Measurements from ENCODE around the gene PRKCQ. TPM values are rescaled to one million over a fixed set of nuclear protein-coding genes. Genes with fewer than 3 reads are reported as not detected.
A peak's percentile ranks its signal among the peaks of the same experiment; 100 is the strongest.

PRKCQ gene
- total RNA-seq, 1 experiment from 2014 or later: 0.73 TPM

GRCh38 chr10:6404127-6405072, 175.7 kb downstream of the PRKCQ start:
- intact Hi-C loops (cut with micrococcal nuclease; ENCODE audit: unreplicated experiment): loop anchor here (10.0 kb wide), 3 partner anchors 170 to 430 kb away; partner anchors contain the start of gene IL15RA
- TF ChIP-seq CTCF (IDR thresholded peaks at IDR 0.05; ENCODE audit: unreplicated experiment): no peak
- H3K36me3 Mint-ChIP-seq (ENCODE audit: insufficient read depth, unreplicated experiment): peaks cover 6% of the 10 kb centered on the region
- H3K4me3 Mint-ChIP-seq (ENCODE audit: low read depth, unreplicated experiment): no peak overlapping the region
- H3K9me3 Mint-ChIP-seq (ENCODE audit: low read depth, unreplicated experiment): no peaks in the 10 kb centered on the region
- BruUV-seq (replicated peaks): no TSS peak
- H3K27me3 Mint-ChIP-seq (ENCODE audit: unreplicated experiment): no peaks in the 10 kb centered on the region
- no peak for DNase-seq
- CTCF ChIA-PET: interaction anchor here (0.7 to 2.9 kb wide), 2 partner anchors 68 to 202 kb away, joined by 3 to 23 read pairs; partner anchors contain the start of gene PFKFB3
- H3K27ac Mint-ChIP-seq (ENCODE audit: unreplicated experiment): no peak overlapping the region
- H3K4me1 Mint-ChIP-seq (ENCODE audit: low read depth, unreplicated experiment): peaks cover 61% of the 10 kb centered on the region

- intact Hi-C loops (cut with micrococcal nuclease; ENCODE audit: unreplicated experiment): loop anchor here (1.0 to 10.0 kb wide), 4 partner anchors 168 to 428 kb away; partner anchors contain the start of gene IL15RA
- H3K27ac Mint-ChIP-seq (ENCODE audit: unreplicated experiment): no peak overlapping the region
- no peak for DNase-seq
- no TSS peak for BruUV-seq (replicated peaks)
- peaks cover 66% of the 10 kb centered on the region for H3K4me1 Mint-ChIP-seq (ENCODE audit: low read depth, unreplicated experiment)
- no peaks in the 10 kb centered on the region for H3K9me3 Mint-ChIP-seq (ENCODE audit: low read depth, unreplicated experiment)
- no peaks in the 10 kb centered on the region for H3K27me3 Mint-ChIP-seq (ENCODE audit: unreplicated experiment)
- CTCF ChIA-PET: interaction anchor here (0.6 to 3.6 kb wide), 5 partner anchors 88 to 204 kb away, joined by 4 to 91 read pairs (median 5); partner anchors contain the start of gene PFKFB3
- H3K36me3 Mint-ChIP-seq (ENCODE audit: insufficient read depth, unreplicated experiment): peaks cover 13% of the 10 kb centered on the region
- no peak overlapping the region for H3K4me3 Mint-ChIP-seq (ENCODE audit: low read depth, unreplicated experiment)
- TF ChIP-seq CTCF (IDR thresholded peaks at IDR 0.05; ENCODE audit: unreplicated experiment): no peak
Measured at GRCh38 chr10:6402960-6403359, 177.1 kb downstream of the PRKCQ start.

- Mint-ChIP-seq H3K27me3 (ENCODE audit: unreplicated experiment) (no peaks in the 10 kb centered on the region), H3K27ac (ENCODE audit: unreplicated experiment) (peak overlapping the region; percentile 90), H3K4me1 (ENCODE audit: low read depth, unreplicated experiment) (peaks cover 66% of the 10 kb centered on the region), H3K4me3 (ENCODE audit: low read depth, unreplicated experiment) (no peak overlapping the region), H3K9me3 (ENCODE audit: low read depth, unreplicated experiment) (no peaks in the 10 kb centered on the region), H3K36me3 (ENCODE audit: insufficient read depth, unreplicated experiment) (peaks cover 13% of the 10 kb centered on the region)
- CTCF ChIA-PET: interaction anchor here (0.6 to 3.6 kb wide), 26 partner anchors 14 to 388 kb away, joined by 3 to 91 read pairs (median 5); partner anchors contain the start of gene PFKFB3
- BruUV-seq (replicated peaks): no TSS peak
- intact Hi-C loops (cut with micrococcal nuclease; ENCODE audit: unreplicated experiment): loop anchor here (1.0 to 10.0 kb wide), 4 partner anchors 168 to 428 kb away; partner anchors contain the start of gene IL15RA
- no peak for TF ChIP-seq CTCF (IDR thresholded peaks at IDR 0.05; ENCODE audit: unreplicated experiment)
- DNase-seq: no peak
Measured at GRCh38 chr10:6402349-6402709, 177.7 kb downstream of the PRKCQ start.

- intact Hi-C loops (cut with micrococcal nuclease; ENCODE audit: unreplicated experiment): loop anchor here (1.0 to 10.0 kb wide), 6 partner anchors 103 to 427 kb away; partner anchors contain the start of gene IL15RA
- no peaks in the 10 kb centered on the region for H3K9me3 Mint-ChIP-seq (ENCODE audit: low read depth, unreplicated experiment)
- peaks cover 13% of the 10 kb centered on the region for H3K36me3 Mint-ChIP-seq (ENCODE audit: insufficient read depth, unreplicated experiment)
- BruUV-seq (replicated peaks): TSS peak; percentile 82
- H3K27me3 Mint-ChIP-seq (ENCODE audit: unreplicated experiment): no peaks in the 10 kb centered on the region
- peak overlapping the region; percentile 90 for H3K27ac Mint-ChIP-seq (ENCODE audit: unreplicated experiment)
- peak; percentile 78 for DNase-seq
- peak overlapping the region; percentile 61 for H3K4me3 Mint-ChIP-seq (ENCODE audit: low read depth, unreplicated experiment)
- CTCF ChIA-PET: interaction anchor here (0.5 to 3.6 kb wide), 31 partner anchors 14 to 1644 kb away, joined by 3 to 91 read pairs (median 4); partner anchors contain the start of gene PFKFB3
- H3K4me1 Mint-ChIP-seq (ENCODE audit: low read depth, unreplicated experiment): peaks cover 66% of the 10 kb centered on the region
- peak; percentile 67 for TF ChIP-seq CTCF (IDR thresholded peaks at IDR 0.05; ENCODE audit: unreplicated experiment)
Measured at GRCh38 chr10:6401558-6402348, 178.3 kb downstream of the PRKCQ start.

Data from Calu3 (cell line).